Measurements from ENCODE around the gene RTN4. TPM values are rescaled to one million over a fixed set of nuclear protein-coding genes. Genes with fewer than 3 reads are reported as not detected.

Gene RTN4
- total RNA-seq, 2 donors from 2014 or later: 190 to 249 TPM

DNA sequence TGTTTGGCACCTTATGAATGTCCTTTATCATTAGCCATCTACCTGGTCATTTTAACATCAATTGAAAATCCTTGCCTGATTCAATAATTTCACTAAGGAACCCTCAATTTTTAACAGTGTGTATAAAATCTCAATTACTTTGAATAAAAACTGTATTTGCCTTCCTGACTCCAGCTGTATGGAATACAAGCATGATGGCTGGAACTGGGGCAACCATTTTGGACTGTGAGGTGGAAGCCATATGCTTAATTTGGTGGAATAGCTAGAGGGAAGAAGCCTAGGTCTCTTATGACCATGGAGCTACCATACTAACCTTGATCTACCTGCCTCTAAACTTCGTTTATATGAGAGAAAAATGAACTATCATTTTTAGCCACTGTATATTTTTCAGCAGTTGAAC, 12.5 kb upstream of the RTN4 start:
- WGBS: 90% methylated on average over 1 of the region's 1 CpG
- no peak overlapping the region for H3K4me3 ChIP-seq
- no peaks in the 10 kb centered on the region for H3K9me3 ChIP-seq
- TF ChIP-seq, protein P1, sequence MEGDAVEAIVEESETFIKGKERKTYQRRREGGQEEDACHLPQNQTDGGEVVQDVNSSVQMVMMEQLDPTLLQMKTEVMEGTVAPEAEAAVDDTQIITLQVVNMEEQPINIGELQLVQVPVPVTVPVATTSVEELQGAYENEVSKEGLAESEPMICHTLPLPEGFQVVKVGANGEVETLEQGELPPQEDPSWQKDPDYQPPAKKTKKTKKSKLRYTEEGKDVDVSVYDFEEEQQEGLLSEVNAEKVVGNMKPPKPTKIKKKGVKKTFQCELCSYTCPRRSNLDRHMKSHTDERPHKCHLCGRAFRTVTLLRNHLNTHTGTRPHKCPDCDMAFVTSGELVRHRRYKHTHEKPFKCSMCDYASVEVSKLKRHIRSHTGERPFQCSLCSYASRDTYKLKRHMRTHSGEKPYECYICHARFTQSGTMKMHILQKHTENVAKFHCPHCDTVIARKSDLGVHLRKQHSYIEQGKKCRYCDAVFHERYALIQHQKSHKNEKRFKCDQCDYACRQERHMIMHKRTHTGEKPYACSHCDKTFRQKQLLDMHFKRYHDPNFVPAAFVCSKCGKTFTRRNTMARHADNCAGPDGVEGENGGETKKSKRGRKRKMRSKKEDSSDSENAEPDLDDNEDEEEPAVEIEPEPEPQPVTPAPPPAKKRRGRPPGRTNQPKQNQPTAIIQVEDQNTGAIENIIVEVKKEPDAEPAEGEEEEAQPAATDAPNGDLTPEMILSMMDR (IDR thresholded peaks at IDR 0.05): no peak
- TF ChIP-seq POLR2A (IDR thresholded peaks at IDR 0.05) (no peak), POLR2AphosphoS5 (IDR thresholded peaks at IDR 0.05) (no peak)
- intact Hi-C loops (cut with DNase I): no loop called here
- H3K27ac ChIP-seq: no peak overlapping the region
- no peaks in the 10 kb centered on the region for H3K36me3 ChIP-seq
- H3K27me3 ChIP-seq (replicated peaks; ENCODE audit: insufficient read depth): no peaks in the 10 kb centered on the region
- no peak for DNase-seq (ENCODE audit: low spot score)
- H3K4me1 ChIP-seq (replicated peaks): no peaks in the 10 kb centered on the region

DNA sequence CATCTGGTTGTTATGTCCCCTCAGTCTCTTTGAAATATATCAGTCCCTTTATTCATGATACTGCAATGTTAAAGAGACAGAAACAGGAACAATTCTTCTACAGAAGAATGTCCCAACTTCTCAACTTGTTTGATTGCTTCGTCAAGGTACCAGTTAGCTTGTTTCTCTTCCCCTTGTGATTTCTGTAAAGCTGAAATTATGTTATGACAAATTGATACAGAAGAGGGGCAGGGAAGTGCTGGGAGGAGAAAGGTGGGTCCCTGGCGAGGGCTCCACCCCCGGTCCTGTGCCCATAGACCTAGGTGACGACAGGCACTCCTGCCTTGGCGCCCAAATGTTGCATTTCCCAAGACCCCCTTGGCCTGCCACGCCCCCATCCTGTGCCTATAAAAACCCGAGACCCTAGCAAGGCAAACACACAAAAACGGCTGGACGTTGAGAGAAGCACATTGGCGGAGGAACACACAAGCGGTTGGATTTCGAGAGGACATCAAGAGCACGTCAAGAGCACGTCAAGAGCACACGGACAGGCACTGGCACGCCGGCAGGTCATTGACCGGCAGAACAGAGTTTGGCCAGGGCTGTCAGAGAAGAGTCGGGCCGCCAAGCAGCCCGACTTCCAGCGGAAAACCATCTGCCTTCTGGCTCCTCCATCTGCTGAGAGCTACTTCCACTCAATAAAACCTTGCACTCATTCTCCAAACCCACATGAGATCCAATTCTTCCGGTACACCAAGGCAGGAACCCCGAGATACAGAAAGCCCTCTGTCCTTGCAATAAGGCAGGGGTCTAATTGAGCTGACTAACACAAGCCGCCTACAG, 11.5 kb upstream of the RTN4 start:
- Histone ChIP-seq H3K27ac (no peak overlapping the region), H3K36me3 (no peaks in the 10 kb centered on the region), H3K27me3 (replicated peaks; ENCODE audit: insufficient read depth) (no peaks in the 10 kb centered on the region), H3K9me3 (no peaks in the 10 kb centered on the region), H3K4me1 (replicated peaks) (no peaks in the 10 kb centered on the region), H3K4me3 (no peak overlapping the region)
- WGBS: 86% methylated on average over 25 of the region's 25 CpGs
- intact Hi-C loops (cut with DNase I): no loop called here
- DNase-seq (ENCODE audit: low spot score): no peak
- TF ChIP-seq, protein P1 (IDR thresholded peaks at IDR 0.05): no peak
- TF ChIP-seq POLR2AphosphoS5 (IDR thresholded peaks at IDR 0.05) (no peak), POLR2A (IDR thresholded peaks at IDR 0.05) (no peak)

DNA sequence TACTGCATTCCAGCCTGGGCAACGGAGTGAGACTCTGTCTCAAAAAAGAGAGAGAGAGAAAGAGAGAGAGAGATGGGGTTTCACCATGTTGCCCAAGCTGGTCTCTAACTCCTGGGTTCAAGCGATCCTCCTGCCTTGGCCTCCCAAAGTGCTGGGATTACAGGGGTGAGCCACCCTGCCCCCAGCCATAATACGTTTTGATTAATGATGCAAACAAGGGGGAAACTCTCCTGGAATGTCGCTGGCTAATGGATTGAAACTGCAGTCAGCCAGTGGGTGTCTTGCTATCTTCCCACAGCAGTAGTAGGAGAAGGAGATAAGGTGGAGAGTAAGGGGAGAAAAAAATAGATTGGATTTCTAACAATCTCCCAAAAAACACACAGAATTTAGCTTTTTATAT, 9.5 kb upstream of the RTN4 start:
- Histone ChIP-seq H3K27ac (no peak overlapping the region), H3K27me3 (replicated peaks; ENCODE audit: insufficient read depth) (no peaks in the 10 kb centered on the region), H3K9me3 (no peaks in the 10 kb centered on the region), H3K4me1 (replicated peaks) (no peaks in the 10 kb centered on the region), H3K4me3 (no peak overlapping the region), H3K36me3 (no peaks in the 10 kb centered on the region)
- 80% methylated on average over 4 of the region's 4 CpGs for WGBS
- intact Hi-C loops (cut with DNase I): no loop called here
- TF ChIP-seq POLR2A (IDR thresholded peaks at IDR 0.05): no peak
- TF ChIP-seq POLR2AphosphoS5 (IDR thresholded peaks at IDR 0.05): no peak
- TF ChIP-seq, protein P1 (IDR thresholded peaks at IDR 0.05): no peak
- DNase-seq (ENCODE audit: low spot score): no peak

DNA sequence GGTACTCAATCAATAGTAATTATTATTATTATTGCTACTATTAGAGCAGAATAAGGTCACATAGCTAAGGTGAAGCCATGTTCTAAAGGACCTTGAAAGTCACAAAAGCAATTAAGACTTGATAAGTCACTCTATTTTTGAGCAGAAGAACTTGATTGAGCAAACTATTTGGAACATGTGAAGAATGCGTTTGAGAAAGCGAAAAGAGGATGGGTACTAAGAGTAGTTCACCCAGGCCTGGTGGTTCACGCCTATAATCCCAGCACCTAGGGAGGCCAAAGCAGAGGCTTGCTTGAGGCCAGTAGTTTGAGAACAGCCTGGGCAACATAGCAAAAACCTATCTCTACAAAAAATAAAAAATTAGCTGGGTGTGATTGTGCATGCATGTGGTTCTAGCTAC, 7.2 kb upstream of the RTN4 start:
- H3K27ac ChIP-seq: no peak overlapping the region
- no peak overlapping the region for H3K4me3 ChIP-seq
- TF ChIP-seq, protein P1 (IDR thresholded peaks at IDR 0.05): no peak
- TF ChIP-seq POLR2A (IDR thresholded peaks at IDR 0.05) (no peak), POLR2AphosphoS5 (IDR thresholded peaks at IDR 0.05) (no peak)
- no peak for DNase-seq (ENCODE audit: low spot score)
- no peaks in the 10 kb centered on the region for H3K4me1 ChIP-seq (replicated peaks)
- intact Hi-C loops (cut with DNase I): no loop called here
- no peaks in the 10 kb centered on the region for H3K36me3 ChIP-seq
- WGBS: 95% methylated on average over 3 of the region's 3 CpGs
- no peaks in the 10 kb centered on the region for H3K27me3 ChIP-seq (replicated peaks; ENCODE audit: insufficient read depth)
- H3K9me3 ChIP-seq: no peaks in the 10 kb centered on the region

DNA sequence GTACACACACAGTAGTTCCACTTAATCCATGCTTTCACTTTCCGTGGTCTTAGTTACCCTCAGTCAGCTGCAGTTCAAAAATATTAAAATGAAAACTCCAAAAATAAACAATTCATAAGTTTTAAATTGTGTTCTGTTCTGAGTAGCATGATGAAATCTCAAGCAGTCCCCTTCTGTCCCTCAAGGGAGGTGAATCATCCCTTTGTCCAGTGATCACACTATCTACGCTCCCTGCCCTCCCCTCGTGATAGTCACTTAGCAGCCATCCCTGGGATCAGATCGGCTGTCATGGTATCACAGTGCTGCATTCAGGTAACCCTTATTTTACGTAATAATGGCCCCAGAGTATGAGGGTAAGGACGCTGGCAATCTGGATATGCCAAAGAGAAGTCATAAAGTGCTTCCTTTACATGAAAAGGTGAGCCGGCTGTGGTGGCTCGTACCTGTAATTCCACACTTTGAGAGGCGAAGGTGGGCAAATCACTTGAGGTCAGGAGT, 5.8 kb upstream of the RTN4 start:
- Histone ChIP-seq H3K9me3 (no peaks in the 10 kb centered on the region), H3K27me3 (replicated peaks; ENCODE audit: insufficient read depth) (no peaks in the 10 kb centered on the region), H3K36me3 (no peaks in the 10 kb centered on the region), H3K4me3 (no peak overlapping the region), H3K27ac (no peak overlapping the region), H3K4me1 (replicated peaks) (no peaks in the 10 kb centered on the region)
- 84% methylated on average over 9 of the region's 9 CpGs for WGBS
- no peak for DNase-seq (ENCODE audit: low spot score)
- TF ChIP-seq, protein P1 (IDR thresholded peaks at IDR 0.05): no peak
- TF ChIP-seq POLR2A (IDR thresholded peaks at IDR 0.05): no peak
- intact Hi-C loops (cut with DNase I): no loop called here

Data from prostate gland (tissue), 2 donors.